ENCODE data around the gene FGFR2. TPM values are rescaled to one million over a fixed set of nuclear protein-coding genes. Genes with fewer than 3 reads are reported as not detected.

The FGFR2 gene
- total RNA-seq, 2 donors from 2014 or later: 49.7 to 78.5 TPM

GRCh38 chr10:121465215-121465614 is 133.0 kb downstream of the FGFR2 start:
- 95% methylated on average over 14 of the region's 14 CpGs for WGBS
- Histone ChIP-seq H3K4me1 (replicated peaks) (no peaks in the 10 kb centered on the region), H3K27ac (no peak overlapping the region), H3K27me3 (replicated peaks; ENCODE audit: insufficient read depth) (no peaks in the 10 kb centered on the region), H3K36me3 (no peaks in the 10 kb centered on the region), H3K4me3 (no peak overlapping the region), H3K9me3 (no peaks in the 10 kb centered on the region)
- intact Hi-C loops (cut with DNase I): no loop called here
- DNase-seq (ENCODE audit: low spot score): no peak
- TF ChIP-seq POLR2AphosphoS5 (IDR thresholded peaks at IDR 0.05): no peak
- TF ChIP-seq, protein P1, sequence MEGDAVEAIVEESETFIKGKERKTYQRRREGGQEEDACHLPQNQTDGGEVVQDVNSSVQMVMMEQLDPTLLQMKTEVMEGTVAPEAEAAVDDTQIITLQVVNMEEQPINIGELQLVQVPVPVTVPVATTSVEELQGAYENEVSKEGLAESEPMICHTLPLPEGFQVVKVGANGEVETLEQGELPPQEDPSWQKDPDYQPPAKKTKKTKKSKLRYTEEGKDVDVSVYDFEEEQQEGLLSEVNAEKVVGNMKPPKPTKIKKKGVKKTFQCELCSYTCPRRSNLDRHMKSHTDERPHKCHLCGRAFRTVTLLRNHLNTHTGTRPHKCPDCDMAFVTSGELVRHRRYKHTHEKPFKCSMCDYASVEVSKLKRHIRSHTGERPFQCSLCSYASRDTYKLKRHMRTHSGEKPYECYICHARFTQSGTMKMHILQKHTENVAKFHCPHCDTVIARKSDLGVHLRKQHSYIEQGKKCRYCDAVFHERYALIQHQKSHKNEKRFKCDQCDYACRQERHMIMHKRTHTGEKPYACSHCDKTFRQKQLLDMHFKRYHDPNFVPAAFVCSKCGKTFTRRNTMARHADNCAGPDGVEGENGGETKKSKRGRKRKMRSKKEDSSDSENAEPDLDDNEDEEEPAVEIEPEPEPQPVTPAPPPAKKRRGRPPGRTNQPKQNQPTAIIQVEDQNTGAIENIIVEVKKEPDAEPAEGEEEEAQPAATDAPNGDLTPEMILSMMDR (IDR thresholded peaks at IDR 0.05): no peak
- no peak for TF ChIP-seq POLR2A (IDR thresholded peaks at IDR 0.05)

DNA sequence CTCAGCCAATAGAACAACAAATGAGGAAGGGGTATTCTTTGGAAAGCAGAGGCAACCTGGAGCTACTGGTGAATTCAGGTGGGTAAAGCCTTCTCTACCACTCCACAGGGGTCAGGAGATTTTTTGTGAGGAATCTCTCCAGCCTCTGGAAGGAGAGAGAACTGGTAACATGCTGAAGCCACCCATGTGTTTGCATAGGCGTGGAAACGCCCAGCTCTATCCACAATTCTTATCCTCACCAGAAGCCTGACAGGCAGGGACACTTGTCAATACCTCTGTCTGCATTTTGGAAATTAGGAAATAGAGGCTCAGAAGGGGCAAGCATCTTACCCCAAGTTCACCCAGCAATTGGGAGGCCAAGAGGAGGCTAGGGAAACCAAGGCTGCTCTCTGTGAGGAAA is 133.7 kb downstream of the FGFR2 start:
- no peak overlapping the region for H3K27ac ChIP-seq
- 94% methylated on average over 2 of the region's 2 CpGs for WGBS
- TF ChIP-seq, protein P1 (IDR thresholded peaks at IDR 0.05): no peak
- TF ChIP-seq POLR2A (IDR thresholded peaks at IDR 0.05): no peak
- no peak for TF ChIP-seq POLR2AphosphoS5 (IDR thresholded peaks at IDR 0.05)
- H3K9me3 ChIP-seq: no peaks in the 10 kb centered on the region
- intact Hi-C loops (cut with DNase I): no loop called here
- no peaks in the 10 kb centered on the region for H3K4me1 ChIP-seq (replicated peaks)
- DNase-seq (ENCODE audit: low spot score): no peak
- H3K27me3 ChIP-seq (replicated peaks; ENCODE audit: insufficient read depth): no peaks in the 10 kb centered on the region
- no peak overlapping the region for H3K4me3 ChIP-seq
- no peaks in the 10 kb centered on the region for H3K36me3 ChIP-seq

DNA sequence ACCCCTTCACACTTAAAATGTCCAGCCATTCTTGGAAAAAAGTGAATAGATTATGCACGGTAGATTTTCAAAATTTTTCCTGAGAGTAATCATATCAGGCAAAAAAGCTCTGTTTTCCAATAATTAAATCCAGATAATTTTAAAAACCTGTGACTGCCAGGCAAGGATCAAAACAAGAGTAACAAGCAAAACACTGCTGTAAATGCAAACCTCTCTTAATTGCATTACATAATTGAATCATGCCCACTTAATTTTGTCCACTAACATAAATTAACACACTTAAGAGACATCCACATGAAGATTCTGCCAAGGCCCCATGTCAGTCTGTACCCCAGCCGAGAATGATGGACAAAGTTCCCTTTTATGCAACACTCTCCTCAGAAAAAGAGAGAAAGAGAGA is 135.3 kb downstream of the FGFR2 start:
- WGBS: 96% methylated on average over 2 of the region's 2 CpGs
- H3K36me3 ChIP-seq: no peaks in the 10 kb centered on the region
- DNase-seq (ENCODE audit: low spot score): no peak
- H3K9me3 ChIP-seq: no peaks in the 10 kb centered on the region
- no peaks in the 10 kb centered on the region for H3K27me3 ChIP-seq (replicated peaks; ENCODE audit: insufficient read depth)
- no peaks in the 10 kb centered on the region for H3K4me1 ChIP-seq (replicated peaks)
- H3K27ac ChIP-seq: no peak overlapping the region
- intact Hi-C loops (cut with DNase I): no loop called here
- no peak overlapping the region for H3K4me3 ChIP-seq
- TF ChIP-seq POLR2A (IDR thresholded peaks at IDR 0.05): no peak
- TF ChIP-seq, protein P1 (IDR thresholded peaks at IDR 0.05): no peak
- TF ChIP-seq POLR2AphosphoS5 (IDR thresholded peaks at IDR 0.05): no peak

- TF ChIP-seq POLR2AphosphoS5 (IDR thresholded peaks at IDR 0.05) (no peak), POLR2A (IDR thresholded peaks at IDR 0.05) (no peak)
- TF ChIP-seq, protein P1 (IDR thresholded peaks at IDR 0.05): no peak
- intact Hi-C loops (cut with DNase I): no loop called here
- Histone ChIP-seq H3K4me3 (no peak overlapping the region), H3K27me3 (replicated peaks; ENCODE audit: insufficient read depth) (no peaks in the 10 kb centered on the region), H3K36me3 (no peaks in the 10 kb centered on the region), H3K9me3 (no peaks in the 10 kb centered on the region), H3K27ac (no peak overlapping the region), H3K4me1 (replicated peaks) (no peaks in the 10 kb centered on the region)
- 93% methylated on average over 7 of the region's 7 CpGs for WGBS
- DNase-seq (ENCODE audit: low spot score): no peak
These were observed 136.0 kb downstream of the FGFR2 start for GRCh38 chr10:121462281-121462680.

GRCh38 chr10:121461307-121461706 is 136.9 kb downstream of the FGFR2 start:
- Histone ChIP-seq H3K27me3 (replicated peaks; ENCODE audit: insufficient read depth) (no peaks in the 10 kb centered on the region), H3K4me1 (replicated peaks) (no peaks in the 10 kb centered on the region), H3K9me3 (no peaks in the 10 kb centered on the region), H3K4me3 (no peak overlapping the region), H3K27ac (no peak overlapping the region), H3K36me3 (no peaks in the 10 kb centered on the region)
- TF ChIP-seq, protein P1 (IDR thresholded peaks at IDR 0.05): no peak
- no peak for TF ChIP-seq POLR2AphosphoS5 (IDR thresholded peaks at IDR 0.05)
- no peak for TF ChIP-seq POLR2A (IDR thresholded peaks at IDR 0.05)
- WGBS: 92% methylated on average over 5 of the region's 5 CpGs
- no peak for DNase-seq (ENCODE audit: low spot score)
- intact Hi-C loops (cut with DNase I): no loop called here
